Fibroblast of peridontal ligament (primary cell): ENCODE results near the gene FAT2.
"Not testable (repeated sequence)": the region's sequence is repeated elsewhere in the genome, so short reads cannot be mapped to it uniquely, and the experiment has no call there.

ENCODE experiments used
- DNase-seq: peaks from one replicate; pipeline ENCODE4 v3.0.0-alpha.2; 2010; ENCODE audit errors: extremely low read depth

Gene FAT2

DNA sequence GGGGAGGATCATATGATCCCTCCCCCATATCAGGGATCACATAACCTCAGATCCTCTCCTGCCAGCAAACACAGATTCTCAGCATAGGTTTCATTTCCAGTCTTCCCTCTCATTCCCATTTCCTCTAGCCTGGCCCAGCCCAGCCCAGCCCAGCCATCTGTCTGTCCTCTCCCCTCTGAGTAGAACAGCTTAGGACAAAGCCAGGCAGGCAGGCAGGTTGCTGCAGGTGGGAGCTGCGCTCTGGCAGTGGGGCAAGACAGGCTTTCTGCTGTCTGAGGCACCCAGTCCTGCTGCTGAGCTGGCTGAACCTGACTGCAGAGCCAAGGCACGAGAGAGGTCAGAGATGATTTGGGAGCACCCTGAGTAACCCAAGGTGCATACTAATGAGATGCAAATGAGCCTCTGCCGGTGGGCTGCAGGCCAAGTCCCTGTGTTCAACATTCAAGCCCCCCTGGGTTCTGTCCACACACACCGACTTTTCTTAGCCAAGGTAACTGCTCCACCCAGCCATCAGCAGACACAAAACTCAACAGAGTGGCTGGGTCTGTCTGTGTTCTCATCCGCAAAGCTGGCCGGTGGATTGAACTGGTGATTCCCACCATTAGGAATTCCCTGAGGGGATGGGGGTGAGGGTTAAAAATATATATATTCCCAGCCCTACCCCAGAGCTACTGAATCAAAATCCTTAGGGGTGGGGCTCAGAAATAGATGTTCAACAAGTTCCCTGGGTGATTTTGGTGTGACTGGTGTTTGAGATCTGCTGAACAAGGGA, 9.1 kb downstream of the FAT2 start:
- no peak for DNase-seq

DNA sequence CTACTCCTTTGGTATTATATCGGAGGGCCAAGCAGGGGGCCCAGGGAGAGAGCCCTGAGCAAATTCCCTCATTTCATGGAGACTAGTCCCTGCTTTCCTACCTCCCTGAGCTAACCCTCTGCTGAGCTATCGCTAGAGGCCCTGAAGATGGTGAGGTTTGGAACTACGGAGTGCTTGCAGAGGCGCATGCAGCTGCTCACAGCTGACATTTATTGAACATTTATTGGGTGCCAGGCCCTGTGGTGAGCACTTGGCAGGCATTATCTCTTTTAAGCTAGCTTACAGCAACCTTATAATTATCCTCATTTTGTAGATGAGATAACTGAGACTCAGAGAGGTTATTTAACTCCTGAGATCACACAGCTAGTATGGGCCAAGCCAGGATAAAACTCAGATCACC, 9.8 kb downstream of the FAT2 start:
- no peak for DNase-seq

DNA sequence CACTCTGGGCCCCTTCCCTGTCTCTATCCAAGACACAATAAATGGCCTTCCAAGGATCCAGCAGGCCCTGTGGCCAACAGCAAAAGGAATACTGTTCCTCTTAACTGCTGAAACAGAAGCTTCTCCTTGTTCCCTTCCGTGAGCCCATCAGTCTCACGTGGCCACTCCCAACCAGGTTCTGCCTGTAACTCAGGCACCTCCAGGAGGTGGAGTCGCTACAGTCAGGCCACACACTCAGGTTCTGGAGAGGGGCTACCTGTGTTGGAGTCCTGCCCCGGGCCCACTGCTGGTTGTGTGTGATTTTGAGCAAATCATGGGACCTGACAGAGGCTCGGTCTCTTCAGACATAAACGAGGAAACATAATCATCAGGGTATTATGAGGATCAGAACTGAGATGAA, 10.3 kb downstream of the FAT2 start:
- DNase-seq: no peak

DNA sequence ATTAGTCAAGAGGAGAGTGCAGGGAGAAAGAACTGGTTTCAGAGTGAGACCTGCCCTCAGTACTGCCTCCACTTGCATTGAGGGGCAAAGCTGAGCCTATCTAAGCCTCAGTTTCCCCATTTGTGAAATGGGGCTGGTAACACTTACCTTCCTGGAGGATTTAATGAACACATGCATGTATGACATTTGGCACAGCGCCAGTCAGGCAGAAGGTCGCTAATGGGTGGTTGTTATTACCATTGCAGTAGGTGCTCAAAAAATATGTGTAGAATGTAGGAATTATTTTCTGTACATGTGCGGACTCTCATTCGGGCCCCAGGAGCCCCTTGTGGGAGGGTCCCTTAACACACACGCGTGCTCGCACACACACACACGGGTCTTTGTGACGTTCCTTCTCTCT, 10.9 kb downstream of the FAT2 start:
- DNase-seq: no peak

DNA sequence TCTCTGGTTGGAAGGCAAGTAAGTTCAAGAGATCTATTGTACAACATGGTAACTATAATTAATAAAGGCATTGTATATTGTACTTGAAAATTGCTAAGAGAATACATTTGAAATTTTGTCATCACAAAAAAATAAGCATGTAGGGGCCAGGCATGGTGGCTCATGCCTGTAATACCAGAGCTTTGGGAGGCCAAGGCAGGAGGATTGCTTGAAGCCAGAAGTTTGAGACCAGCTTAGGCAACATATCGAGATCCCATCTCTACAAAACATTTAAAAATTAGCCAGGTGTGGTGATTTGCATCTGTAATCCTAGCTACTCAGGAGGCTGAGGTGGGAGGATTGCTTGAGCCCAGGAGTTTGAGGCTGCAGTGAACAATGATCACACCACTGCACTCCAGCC, 12.0 kb downstream of the FAT2 start:
- DNase-seq: not testable (repeated sequence)

DNA sequence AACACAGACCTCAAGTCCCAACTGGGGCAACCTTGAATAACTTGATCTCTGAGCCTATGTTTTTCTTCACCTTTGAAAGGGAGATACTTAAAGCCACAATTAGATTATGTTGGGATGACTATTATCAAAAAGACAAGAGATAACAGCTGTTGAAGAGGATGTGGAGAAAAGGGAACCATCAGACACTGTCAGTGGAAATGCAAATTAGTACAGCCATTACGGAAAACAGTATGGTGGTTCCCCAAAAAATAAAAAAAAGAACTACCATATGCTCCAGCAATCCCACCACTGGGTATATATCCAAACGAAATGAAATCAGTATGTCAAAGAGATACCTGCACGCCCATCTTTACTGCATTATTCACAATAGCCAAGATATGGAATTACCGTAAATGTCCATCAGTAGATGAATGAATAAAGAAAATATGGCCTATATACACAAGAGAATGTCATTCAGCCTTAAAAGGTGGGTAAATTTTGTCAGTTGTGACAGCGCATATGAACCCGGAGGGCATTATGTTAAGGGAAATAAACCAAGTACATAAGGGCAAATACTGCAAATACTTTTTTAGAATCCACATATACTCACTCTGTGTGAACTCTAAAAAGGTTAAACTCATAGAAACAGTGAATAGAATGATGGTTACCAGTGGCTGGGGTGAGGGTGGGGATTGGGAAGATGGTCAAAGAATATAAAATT, 12.7 kb downstream of the FAT2 start:
- DNase-seq: no peak

DNA sequence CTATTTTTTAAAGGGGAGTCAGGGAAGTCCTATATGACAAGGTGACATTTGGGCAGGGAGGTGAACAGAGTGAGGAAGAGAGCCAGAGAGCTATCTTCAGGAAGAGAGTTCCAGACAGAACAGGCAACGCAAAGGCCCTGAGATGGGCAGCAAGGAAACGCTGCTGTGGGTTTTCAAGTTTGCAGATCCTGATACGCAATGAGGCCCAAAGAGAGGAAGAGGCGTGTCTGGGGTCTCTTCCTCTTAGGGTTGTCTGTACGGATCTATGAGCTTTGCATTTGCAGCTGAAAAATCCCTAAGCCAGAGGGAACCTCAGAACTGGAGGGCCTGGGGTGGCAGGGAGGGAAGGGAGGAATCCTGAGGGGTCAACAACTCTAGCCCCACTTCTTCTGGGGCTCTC, 13.6 kb downstream of the FAT2 start:
- DNase-seq: no peak

DNA sequence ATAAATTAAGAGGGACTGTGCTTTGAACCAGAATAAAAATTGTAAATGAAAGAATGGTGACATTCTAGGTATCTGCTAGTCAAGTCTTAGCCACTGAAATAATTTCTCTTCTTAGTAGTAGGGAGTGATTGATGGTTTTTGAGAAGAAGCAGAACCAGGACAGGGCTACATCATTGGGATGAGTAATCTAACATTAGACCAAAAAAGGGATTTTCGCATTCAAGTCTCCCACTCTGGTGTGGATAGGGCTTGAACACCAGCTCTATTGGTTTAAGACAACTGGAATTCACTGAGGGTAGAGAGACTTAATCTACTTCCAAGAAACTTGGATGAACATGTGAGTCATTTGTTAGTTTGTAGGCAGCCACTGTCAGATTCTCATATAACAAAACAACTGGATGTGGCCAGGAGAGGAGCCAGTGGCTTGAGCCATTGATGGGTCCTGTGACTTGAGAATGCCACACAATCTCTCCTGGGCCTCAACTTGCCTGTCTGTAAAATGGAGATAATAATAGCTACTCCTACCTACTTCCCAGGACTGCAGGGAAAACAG, 16.6 kb downstream of the FAT2 start:
- DNase-seq: no peak

DNA sequence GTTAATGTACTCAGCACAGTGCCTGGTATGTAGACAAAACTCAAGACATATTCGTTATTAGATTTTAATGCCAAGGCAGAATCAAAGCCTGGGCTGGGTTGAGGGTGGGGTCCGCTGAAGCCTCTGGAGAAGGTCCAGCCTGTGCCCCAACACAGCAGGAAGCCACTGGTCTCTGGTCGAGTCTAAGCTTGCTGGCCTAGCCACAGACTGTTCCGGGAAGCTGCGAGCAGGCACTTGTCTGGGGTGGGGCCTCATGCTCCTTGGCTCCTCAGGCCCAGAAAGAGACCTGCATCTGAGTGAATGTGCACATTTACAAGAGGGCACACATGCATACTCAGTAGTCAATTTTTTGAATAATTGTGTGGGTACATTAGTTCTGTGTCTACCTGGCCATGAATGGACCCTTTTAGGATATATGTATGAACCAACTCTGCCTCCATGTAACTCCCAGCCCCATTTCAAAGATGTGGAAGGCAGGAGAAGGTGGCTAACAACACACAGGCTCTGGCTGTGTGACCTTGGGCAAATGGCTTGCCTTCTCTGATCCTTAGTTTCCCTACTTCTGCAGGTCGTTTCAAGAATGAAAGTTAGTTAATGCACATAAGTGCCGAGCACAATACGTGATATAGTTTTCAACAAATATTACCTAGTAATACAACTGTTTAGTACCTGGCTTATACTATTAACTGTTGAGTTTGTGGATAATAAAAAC, 18.3 kb downstream of the FAT2 start:
- DNase-seq: no peak

DNA sequence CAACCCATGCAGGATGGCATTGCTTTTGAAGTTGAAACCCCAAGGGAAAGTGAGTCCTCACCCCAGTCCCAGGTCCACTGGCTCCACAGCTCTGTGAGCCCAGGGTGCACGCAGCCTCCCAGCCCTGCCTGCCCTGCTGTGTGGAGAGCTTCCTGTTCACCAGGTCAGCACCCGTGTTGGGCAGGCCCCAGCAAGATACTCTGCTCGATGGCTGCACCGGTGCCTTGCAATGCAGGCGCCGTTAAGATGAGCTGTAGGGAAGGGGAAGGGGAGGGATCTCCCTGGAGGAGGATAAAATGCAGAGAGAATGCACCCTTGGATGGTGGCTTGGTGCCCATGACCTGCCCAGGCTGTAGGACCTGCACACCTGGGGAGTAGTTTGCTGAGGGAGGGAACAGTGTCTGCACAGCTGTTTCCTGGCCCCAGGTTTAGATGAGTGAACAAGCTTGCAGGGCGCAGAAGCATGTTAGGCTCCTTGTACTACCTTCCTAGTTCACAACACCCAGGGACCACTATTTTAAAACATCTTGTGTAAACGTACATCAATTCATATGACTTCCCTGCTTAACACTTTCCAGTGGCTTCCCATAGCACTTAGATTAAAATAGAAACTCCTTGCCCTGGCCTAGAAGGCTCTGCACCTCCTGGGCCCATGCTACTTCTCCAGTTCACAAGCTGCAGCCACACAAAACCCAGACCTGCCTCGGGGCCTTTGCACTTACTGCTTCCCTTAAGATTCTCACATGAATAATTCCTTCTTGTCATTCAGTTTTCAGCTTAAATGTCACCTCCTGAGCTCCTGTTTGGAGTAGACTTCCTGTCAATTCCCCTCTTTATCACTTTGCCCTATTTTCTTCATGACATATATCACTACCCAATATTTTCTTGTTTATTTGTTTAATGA, 19.6 kb downstream of the FAT2 start:
- no peak for DNase-seq

DNA sequence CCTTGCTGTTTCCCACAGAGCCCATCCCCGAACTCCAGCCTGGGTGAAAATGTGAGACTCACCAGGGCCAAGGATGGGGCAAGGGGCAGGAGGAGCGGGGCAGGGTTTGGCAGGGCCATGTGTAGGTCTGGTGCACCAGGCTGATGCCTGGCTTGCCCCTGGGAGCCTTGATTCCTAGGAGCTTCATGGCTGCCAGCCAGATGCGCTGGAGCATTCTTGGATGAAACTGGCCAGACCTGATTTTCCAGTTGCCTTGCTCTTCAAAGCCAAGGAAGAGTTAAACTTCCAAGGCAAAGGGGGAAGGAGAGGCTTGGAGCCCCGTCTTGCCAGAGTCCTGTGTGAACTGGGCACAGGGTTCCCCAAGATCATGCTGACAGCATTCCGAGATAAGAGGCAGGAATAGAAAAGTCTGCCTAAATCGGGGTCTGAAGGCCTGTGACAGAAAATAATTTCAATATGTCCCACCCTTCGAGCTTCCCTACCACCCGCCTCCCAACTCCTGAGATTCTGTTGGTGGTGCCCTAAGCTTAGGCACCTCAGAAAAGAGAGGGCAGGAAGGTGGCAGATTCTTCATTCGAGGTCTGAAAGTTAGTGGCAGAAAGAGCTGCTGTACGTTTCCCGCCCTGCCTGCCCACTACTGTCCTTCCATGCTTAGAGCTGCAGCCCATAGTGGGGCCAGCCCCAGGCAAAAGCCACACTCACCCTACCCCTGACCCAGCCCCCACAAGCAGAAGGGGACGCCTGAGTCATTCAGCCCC, 20.4 kb downstream of the FAT2 start:
- no peak for DNase-seq

DNA sequence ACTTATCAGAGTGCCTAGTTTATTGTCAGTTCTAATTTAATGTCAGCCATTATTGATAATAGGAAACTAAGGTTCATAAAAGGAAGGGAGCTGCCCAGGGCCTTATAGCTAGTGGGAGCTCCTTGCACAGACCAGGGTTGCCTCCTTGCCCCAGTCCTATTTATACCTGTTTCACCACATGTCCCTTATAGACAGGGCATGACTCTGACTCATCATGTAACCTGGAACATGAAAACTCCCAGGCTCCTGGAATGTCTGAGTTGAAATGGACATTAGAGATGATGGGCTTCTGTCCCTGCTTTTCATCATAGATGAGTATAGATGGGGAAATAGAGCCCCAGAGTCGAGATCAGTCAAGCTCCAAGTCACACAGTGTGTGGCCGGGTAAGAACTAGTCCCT, 21.1 kb downstream of the FAT2 start:
- no peak for DNase-seq

DNA sequence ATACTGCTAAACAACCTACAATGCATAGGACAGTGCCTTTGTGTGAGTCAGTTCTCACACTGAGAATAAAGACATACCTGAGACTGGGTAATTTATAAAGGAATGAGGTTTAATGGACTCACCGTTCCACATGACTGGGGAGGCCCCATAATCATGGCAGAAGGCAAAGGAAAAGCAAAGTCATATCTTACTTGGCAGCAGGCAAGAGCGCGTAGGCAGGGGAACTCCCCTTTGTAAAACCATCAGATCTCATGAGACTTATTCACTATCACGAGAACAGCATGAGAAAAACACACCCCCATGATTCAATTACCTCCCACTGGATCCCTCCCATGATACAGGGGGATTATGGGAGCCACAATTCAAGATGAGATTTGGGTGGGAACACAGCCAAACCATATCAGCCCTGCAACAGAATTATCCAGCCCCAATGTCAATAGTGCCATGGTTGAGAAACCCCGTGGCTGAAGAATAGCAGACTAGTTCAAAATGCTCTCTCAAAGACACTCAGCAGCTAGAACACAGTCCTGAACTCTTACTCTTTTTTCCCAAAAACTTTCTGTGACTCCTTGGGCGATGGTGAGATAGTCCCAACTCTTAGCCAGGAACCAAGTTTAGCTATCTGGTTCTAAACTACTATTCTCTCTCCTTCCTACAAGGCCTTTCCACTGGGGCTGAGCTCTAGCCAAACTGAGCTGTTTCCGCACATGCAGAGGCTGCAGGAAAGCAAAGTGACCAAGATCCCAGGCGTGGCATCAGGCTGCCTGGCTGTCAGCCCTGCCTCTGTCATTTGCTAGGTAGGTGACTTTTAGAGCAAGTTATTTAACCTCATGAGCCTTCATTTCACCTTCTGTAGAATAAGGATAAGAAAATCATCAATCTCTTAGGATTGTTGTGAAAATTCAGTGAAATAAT, 21.7 kb downstream of the FAT2 start:
- no peak for DNase-seq

DNA sequence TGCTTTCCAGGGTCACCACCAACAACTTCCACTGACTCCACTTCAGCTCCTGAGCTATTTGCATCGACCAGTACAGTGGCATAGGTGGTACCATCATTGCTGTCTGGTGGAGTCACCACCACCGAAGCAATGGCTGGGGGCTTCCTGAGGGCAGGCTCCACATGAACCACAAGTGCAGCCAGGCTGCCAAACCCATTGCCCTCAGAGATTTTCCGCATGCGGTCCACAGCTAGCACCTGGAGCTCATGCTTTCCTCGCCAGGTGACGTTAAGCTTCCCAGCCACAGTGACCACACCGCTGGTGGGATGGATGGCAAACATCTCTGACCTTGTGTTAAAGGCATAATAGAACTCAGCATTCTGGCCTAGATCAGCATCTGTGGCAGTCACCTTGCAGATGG, 23.1 kb downstream of the FAT2 start:
- no peak for DNase-seq

DNA sequence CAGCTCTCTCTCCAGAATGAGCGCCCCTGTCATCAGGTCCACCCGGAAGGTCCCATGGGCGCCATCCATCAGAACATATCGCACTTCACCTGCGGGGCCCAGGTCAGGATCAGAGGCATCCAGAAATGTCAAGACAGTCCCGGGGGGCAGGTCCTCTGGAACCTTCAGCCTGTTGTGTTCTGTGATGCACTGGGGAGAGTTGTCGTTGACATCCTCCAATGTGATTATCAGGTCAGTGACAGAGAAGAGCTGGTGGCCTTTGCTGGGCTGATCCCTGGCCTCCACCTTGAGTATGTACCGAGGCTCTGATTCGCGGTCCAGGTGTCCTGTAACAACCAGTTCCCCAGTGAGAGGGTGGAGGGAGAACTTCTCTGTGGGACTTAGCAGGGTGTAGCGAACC, 25.2 kb downstream of the FAT2 start:
- DNase-seq: no peak

DNA sequence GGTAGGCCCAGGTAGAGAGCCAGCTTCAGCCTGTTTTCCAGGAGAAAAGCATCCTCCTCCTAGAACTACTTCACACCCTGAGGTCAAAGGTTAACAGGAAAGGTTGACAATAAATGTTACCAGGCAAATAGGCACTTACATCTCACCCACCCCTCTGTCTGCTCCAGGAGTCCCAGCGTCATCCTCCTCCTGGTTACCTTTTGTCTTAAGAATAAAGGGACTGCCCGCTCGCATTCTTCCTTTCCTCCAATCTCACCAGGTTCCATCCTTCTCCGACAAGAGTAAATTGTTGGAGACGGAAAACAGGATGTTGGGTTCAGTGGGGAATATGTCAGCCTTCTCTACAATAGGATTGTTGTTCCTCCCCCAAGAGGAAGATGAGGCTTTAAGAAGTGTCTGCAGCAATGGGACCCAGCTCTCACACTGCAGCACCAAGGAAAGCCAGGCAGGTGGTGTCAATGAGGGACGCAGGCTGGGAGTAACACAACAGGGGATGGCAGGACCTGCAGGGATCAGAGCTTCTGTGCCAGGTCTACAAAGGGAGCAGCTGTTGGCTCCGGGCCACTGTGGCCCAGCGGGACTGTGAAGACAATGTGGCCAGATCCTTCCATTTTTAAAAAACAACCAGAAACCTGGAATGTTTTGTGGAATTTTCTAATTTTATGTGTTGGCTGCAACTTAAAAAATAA, 29.0 kb downstream of the FAT2 start:
- DNase-seq: no peak

DNA sequence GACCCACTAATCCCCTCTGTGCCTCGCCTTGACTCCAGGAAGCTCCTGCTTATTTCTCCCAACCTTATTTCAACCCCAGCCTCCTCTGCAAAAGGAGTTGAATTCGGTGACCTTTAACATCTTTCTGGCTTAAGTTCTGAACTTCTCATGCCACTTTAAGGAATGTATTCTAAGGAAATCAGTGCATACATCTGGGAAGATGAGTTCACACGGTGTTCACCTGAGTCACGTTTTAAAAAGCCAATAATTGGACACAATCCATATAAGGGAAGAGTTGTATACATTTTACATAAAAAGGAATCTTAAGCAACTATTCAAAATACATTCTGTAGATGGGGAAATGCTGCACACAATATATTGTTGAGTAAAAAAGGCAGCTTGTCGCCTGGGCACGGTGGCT, 33.2 kb downstream of the FAT2 start:
- no peak for DNase-seq

DNA sequence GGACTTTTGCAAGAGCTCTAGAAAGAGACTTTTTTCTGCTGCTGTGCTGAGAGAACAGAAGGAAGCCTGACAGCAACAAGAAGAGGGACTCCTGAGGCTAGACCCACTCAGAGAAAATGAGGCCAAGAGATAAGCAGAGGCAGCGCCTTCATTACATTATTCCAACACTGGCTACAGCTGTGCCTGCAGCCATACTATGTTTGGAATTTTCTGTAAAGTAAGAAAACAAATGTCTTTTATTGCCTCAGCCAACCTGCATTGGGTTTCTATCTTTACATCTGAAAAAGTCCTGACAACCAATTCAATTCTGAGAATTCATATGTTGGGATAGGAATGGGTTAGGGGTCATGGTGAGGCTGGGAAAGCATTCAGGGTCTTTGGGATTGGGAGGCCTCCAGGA, 33.7 kb downstream of the FAT2 start:
- no peak for DNase-seq

DNA sequence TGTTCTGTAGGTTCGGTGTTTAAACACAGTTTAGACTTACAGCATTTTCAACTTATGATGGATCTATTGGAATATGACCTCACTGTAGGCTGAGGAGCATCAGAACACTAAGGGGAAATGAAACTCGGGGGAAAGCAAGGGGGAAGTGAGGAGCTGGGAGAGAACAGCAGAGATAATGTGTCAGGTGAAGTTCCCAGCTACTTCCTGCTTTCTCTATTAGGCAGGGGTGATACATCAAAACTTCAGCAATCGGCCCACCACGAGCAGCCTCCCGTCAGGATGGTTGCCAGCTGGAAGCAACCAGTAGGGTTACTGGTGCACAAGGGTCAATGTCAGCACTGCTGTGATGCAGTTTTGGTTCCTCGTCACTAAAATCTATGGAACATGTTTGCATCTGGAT, 34.3 kb downstream of the FAT2 start:
- DNase-seq: no peak
